HG03460 (cell line): ENCODE measurements around the gene TMEM204.

ENCODE experiments used
- ATAC-seq: cut with Tn5 transposase; IDR thresholded peaks from one replicate; pipeline ENCODE4 v1.9.1; 2021; ENCODE audit not compliant: unreplicated experiment

TMEM204 gene

DNA sequence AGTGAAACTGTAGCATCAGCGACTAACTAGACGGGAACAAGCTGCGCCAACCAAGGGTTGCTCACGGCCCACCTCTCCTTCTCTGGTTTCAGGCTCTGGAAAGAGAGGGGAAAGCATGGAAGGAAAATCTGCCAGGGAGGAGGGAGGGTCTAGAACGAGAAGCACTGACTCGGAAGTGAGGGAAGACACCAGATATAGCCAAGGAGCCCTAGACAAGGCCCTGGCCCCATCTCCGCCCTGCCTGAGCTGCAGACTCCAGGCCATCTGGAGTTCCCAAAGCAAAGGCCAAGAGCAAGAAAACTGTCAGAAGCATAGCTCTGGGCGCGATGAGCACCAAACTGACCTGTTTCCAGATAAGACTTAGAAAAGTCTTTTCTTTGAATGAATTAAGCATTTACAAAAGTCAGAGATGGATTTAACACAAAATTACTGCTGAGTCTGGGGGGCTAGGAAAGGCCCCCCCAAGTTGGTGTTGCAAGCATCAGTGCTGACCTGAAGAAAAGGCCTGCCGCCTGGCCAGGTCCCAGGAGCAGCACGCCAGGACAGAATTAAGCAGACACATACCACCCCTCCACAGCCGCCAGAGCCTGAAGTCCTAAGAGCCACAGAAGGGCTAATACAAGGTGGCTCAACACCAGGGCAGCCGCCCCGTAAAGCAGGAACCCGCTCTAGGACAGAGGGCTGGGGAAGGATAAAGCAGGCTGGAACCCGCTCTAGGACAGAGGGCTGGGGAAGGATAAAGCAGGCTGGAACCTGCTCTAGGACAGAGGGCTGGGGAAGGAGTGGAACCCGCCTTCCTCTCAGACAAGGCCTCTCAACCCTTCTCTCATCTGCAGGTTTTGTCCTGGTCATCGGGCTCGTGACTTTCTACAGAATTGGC lies 20.7 kb downstream of the TMEM204 start:
- ATAC-seq = no peak

DNA sequence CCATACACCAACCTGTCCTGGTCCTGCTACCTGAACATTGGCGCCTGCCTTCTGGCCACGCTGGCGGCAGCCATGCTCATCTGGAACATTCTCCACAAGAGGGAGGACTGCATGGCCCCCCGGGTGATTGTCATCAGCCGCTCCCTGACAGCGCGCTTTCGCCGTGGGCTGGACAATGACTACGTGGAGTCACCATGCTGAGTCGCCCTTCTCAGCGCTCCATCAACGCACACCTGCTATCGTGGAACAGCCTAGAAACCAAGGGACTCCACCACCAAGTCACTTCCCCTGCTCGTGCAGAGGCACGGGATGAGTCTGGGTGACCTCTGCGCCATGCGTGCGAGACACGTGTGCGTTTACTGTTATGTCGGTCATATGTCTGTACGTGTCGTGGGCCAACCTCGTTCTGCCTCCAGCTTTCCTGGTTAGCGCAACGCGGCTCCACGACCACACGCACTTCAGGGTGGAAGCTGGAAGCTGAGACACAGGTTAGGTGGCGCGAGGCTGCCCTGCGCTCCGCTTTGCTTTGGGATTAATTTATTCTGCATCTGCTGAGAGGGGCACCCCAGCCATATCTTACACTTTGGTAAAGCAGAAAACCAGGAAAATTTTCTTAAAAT lies 21.5 kb downstream of the TMEM204 start:
- no peak for ATAC-seq

DNA sequence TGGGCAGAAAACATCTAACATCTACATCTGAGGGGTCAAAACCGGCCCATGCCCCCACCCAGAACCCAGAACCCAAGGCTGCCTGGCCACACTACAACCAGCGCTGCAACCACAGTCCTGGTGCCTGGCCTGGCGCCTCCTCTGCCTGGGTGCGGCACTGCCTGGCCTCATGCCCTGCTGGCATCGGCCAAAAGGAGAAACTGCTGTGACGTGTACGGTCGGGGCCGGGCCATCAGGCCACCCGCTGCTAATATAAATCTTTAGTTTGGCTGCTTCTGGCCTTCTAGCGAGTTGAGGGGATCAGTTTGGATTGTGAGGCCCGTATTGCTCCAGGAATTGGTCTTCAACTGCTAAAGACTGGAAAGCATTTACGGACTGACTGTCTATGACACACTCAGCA lies 22.8 kb downstream of the TMEM204 start:
- ATAC-seq = no peak

DNA sequence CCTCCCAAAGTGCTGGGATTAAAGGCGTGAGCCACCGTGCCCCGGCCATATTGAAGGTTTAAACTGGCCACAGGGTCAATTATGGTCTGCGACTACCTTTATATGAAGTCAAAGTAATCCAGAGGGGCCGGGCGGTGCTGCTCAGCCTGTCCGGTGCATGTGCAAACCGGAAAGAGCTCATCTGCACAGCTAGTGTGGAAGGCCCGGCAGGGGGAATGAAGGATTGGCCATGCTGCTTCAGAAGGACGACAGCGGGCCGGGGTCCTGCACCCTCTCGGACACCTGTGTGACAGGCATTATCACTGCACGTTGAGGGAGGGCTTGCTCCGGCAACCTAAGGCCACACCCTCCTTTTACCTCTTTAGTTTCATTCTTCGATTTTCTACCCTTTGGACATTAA lies 23.6 kb downstream of the TMEM204 start:
- no peak for ATAC-seq

DNA sequence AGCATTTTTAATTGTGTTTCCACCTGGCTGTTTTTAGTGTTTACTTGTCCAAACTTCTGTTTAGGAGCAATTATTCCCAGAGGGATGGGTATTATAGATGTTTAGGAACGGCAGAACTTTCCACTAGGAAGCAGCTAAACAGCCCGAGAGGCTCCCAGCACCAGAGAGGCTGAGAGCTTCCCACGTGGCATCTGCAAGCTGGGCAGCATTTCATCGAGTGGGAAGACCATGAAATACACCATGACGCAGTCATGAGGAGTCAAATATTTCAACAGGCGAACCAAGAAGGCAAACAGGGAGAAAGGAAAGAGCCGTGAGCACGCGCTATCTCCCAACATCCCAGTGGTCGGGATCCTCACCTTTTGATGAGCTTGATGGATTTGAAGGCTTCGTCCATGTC lies 24.1 kb downstream of the TMEM204 start:
- ATAC-seq = no peak

DNA sequence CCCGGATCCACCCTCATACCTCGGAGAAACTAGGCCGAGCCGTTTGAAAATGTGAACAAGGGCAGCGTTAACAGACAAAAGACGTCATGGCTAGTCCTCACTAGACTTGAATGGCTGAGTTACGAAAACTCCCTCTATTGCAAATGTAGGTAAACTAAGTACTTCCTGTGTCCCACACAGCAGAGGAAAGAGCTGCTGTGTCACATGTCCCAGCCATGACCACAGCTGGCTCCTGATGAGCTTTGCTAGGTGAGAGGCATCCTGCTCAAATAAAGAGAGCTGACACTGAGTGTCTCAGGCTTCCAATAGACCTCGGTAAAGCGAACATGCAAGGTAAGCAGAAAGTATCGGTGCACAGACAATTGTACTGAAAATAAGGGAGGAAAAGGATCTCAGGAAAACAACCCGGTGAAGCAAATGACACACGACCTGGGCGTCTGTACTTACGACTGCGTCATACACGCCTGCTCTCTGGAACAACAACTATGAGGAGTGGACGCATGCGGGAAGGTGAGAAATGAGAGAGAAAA lies 26.0 kb downstream of the TMEM204 start:
- ATAC-seq = no peak

DNA sequence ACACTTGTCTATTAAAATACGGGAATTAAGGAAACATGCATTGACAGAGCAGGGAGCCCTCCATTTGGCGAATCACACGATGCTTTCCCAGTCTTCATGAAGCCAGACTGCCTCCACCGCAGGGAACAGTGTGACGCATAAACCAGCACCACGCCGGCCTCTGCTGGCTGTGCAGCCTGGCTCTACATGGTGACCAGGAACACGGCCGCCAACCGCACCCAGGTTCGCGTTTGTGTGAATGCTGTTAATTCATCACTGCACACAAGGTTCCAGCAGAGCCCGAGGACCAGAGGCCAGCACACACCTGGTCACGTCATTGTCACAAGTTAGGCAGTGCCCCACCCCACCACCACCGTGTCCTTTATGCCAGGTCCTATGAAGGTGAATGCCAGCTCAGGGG lies 26.7 kb downstream of the TMEM204 start:
- no peak for ATAC-seq

DNA sequence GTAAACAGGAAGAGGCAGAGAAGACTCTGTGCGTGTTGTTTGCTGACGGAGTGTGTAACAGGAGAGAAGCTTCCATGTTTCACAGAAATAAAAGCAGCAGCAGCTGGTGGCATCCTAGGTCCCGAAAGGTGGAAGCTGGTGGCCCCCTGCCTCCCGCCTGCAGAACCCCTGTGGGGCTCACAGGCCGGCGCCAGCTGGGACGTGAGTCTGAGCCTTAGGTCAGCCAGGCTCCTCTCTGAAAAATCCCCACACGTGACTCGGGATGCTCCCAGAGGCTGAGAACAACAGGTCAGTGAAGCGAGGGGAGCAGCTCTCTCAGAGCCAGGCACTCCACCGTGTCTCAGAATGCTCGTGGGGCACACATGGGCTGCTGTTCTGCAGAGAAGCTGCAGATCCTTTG lies 27.4 kb downstream of the TMEM204 start:
- no peak for ATAC-seq

DNA sequence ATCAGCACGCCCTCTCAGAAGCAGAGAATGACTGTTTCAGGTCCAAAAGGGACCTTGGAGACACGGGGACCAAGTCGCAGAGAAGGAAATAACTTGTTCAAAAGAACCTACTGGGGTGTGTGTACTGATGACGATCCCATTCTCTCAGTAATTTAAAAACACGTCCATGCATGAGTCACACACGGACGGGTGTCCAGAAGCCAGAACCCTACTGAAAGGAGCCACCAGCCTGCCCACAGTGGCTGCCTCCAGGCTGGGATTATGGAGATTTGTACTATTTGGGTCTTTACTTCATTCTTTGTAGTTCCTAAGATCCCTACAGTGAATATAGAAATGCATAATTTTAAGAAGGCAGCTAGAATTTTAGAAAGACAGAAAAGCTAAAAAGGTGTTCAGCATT lies 27.8 kb downstream of the TMEM204 start:
- ATAC-seq = no peak

DNA sequence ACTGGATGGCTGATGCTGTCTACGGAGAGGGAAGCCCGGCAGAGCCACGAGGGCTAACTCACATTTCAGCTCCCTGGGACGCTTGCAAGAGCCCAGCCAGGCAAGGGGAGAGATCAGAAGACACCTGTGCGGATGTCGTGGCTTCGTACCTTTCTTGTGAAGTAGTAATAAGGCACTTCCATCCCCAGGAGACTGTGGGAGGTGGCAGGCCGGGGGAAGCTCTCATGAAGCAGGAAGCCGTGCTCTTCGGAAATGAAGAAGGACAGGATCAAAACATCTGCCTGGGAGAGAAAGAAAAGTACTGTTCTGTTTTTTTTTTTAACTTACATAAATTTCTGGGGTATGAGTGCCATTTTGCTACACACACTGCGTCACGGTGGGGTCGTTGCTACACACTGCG lies 28.4 kb downstream of the TMEM204 start:
- ATAC-seq = no peak

DNA sequence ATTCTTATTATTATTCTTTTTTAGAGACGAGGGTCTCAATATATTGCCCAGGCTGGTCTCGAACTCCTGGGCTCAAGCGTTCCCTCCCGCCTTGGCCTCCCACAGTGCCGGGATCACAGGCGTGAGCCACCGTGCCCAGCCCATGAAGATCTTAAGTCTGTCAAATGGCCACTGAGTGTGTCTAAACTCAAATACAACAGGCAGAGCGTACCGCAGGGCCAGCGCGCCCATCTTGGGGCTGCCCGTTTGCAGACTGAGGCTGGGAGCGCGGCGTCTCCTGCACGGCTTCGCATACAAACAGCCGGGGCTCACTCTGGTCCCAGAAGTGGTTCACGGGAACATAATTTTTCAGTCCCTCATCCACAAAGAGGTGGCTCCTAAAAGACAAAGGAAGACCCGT lies 30.3 kb downstream of the TMEM204 start:
- ATAC-seq = no peak

DNA sequence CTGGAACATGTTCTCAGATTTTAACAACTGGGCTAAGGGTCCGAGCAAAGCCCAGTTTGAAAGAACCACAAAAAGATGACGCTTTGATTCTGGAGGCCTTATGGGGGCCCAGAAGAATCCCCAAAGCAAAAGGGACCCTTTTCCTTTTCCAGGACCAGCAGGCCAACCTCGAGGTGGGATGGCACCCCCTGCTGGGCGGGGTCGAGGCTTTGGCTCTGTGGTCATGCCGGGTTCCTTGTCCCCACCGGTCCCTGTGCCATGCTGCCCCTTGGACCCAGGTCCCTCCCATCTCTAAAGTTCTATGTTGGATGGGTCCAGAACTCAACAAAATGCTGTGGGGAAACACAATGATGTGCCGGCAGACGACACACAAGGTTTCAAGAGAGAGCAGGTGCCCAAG lies 30.9 kb downstream of the TMEM204 start:
- ATAC-seq = no peak

DNA sequence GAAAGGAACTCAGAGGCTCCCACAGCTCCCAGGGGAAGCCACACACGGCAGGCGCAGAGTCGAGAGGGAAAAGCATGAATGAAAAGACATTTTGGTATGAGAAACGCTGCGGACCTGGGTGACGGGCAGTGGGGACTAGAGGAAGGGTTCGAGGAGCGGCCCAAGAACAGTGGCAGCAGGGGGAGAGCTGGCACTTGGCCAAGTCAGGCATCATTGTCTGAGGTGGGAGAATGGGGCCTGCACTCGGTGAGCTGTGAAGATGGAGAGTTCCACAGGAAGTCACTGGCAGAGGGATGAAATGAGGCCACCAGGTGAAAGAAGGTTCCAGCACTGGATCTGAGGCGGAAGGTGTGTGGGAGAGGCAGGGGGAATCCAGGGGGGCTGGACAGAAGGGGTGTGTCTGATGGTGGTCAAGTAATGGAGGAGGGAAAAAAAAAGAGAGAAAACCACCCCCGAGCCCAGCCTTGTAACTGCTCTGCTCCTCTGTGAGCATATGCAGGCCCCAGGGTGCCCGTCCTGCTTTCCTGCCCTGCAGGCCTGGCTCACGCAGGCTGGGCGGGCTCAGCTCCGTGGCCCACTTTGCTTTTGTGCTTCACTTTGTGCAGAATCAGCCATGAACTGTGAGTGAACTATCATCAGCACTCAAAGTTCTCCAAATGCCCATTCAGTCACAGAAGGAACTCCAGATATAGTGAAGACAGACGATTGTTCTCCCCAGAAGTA lies 31.8 kb downstream of the TMEM204 start:
- no peak for ATAC-seq

DNA sequence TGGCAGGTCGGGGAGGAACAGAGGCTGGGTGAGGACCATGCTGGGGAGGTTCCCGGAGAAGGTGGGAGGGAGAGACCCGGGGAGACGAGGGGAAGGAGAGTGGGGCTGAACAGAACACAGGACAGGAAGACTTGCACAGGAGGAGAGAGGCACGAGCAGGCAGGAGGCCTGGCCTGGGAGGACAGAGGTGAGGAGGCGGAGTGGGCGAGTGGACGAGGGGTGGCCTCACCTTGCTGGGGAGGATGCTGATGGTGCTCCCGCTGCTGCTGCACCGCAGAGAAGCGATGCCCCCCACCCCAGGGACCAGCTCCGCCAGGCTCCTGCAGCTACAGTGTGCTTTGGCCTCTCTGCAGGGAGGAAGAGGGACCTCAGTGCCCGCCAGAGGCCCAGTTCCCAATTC lies 34.5 kb downstream of the TMEM204 start:
- no peak for ATAC-seq

DNA sequence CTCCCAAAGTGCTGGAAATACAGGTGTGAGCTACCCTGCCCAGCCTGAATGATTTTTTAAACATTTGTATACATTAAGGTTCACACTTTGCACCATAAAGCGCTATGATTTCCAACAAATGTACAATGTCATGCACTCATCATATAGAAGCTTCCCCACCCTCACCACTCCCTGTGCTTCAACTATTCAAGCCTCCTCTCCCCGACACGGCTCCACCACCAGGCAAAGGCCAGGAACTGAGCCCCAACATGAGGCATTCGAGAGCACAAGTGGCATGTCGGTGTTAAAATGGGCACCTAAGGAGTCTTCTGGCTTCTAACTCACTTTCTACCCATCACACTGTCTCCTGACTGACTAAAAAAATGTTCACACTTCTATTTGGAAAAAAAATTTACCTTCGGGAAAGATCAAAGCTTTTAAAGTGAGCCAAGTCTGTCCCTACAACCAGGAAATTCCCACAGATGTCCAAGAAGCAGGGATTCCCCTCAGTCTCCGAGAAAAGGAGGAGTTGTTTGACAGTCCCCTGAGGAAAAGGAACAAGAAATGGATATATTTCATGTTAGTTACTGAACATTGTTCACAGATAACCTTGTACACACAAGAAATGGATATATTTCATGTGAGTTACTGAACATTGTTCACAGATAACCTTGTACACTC lies 37.7 kb downstream of the TMEM204 start:
- ATAC-seq = no peak

DNA sequence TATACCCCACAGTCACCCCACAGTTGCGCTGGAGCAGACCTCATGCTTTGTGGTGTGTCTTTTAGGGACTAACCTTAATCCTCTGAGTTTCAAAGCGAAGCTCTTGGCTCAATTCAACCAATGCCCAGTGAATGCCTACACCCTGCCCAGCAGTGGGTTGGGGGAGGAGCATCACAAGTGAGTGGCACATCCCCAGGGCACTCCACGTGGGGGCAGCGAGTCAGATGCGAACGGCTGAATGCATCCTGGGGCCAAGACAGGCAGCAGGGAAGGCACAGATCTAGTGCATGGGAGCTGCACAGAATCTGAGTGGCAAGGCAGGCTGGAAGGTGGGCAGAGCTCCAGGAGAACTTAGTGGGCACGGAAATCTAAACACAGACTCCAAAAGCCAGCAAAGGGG lies 39.2 kb downstream of the TMEM204 start:
- no peak for ATAC-seq

DNA sequence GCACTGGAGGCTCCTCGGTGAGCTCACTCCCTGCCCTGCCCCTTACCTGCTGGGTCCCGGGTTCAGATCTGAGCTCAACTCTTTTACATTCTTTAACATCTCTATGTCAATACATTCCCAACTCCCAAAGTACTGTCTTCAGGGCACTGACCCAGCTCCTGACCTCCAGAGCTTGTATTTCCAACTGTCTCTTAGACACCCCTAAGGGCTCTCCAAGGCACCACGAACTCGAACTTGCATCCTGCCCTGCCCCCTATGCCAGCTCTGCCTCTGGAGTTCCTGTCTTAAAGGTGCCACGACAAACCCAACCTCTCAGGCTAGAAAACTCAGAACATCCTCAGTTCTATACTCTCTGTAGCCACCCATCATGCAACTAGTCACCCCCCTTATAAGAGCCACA lies 39.8 kb downstream of the TMEM204 start:
- ATAC-seq = no peak

DNA sequence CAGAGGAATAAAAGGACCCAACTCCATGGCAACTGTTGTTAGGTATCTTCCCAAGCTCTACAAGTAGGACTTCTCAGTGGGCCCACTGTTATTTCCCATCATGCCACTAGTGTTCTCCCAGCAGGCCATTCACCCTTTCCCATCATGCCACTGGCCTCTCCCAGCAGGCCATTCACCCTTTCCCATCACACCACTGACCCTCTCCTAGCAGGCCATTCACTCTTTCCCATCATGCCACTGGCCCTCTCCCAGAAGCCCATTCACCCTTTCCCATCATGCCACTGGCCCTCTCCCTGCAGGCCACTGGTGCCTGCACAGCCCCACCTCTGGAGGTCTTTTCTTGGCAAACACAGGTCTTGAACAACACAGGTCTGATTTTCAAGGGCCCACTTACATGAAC lies 42.1 kb downstream of the TMEM204 start:
- no peak for ATAC-seq

DNA sequence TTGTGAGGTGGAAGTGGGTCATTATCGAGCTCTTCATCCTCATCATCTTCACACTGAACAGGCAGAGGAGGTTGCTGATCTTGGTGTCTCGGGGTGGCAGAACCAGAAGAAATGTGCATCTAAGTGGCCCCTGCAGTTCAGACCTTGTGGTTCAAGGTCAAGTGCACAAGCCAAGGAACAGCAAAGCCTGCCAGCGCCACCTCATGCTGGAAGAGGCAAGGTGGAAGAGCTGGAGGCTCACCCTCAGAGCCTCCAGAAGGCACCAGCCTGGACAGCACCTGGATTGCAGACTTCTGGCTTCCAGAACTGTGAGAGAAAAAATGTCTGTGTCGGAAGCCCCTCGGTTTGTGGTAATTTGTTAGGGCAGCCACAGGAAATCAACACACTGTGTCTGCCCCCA lies 45.7 kb downstream of the TMEM204 start:
- ATAC-seq = no peak

DNA sequence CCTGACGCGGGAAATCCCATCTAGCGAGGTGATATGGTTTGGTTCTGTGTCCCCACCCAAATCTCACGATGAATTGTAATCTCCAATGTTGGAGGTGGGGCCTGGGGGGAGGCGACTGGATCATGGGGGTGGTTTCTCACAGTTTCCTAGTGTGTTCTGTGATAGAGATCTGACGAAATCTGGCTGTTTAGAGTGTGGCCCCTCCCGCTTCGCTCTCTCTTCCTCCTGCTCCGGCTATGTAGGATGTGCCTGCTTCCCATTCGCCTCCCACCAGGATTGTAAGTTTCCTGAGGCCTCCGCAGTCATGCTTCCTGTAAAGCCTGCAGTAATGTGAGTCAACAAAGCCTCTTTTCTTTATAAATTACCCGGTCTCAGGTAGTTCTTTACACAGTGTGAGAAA lies 46.8 kb downstream of the TMEM204 start:
- ATAC-seq = no peak

DNA sequence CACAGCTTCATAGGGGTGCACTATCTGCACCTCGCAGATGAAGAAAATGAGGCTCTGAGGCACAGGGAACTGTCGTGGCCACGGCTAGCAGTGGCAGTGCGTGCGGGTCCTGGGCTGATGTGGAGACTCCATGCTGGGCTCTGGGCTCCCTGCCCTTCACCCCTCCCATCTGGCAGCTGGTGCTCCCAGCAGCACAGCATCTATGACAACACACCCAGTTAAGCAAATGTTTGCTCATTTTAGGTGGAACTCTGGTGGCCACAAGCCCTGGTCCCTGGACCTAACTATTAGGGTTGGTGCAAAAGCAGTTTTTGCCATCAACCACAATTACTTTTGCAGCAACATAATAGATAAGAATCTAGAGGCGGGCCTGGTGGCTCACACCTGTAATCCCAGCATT lies 47.5 kb downstream of the TMEM204 start:
- no peak for ATAC-seq
